Tibial nerve (tissue), 4 donors: ENCODE results near the gene SLX4IP. TPM values are rescaled to one million over a fixed set of nuclear protein-coding genes. Genes with fewer than 3 reads are reported as not detected.

Experiments
- DNase-seq, 2 donors: peaks; one replicate each; pipeline ENCODE4 v3.0.0-alpha.2; 2019; ENCODE audit warnings: low spot score in 2 of 2
- H3K27ac ChIP-seq, 4 donors: fragments of 200-600 bp; sonication (generic) in 3 of 4; one replicate each; pipeline ENCODE4 v1.5.1; 2017 to 2019; ENCODE audit warnings: mild to moderate bottlenecking in 1 of 4
- H3K27me3 ChIP-seq, 2 donors: fragments of 200-600 bp; sonication (generic) in 1 of 2; one replicate each; pipeline versions ENCODE4 v1.5.1 to v1.6.0; 2017 to 2019
- H3K36me3 ChIP-seq, 3 donors: fragments of 200-600 bp; sonication (generic); one replicate each; pipeline ENCODE4 v1.5.1; 2018 to 2019
- H3K4me1 ChIP-seq, 4 donors: fragments of 200-600 bp; sonication (generic) in 3 of 4; one replicate each; pipeline ENCODE4 v1.5.1; 2017 to 2019
- H3K4me3 ChIP-seq, 4 donors: fragments of 200-600 bp; sonication (generic) in 3 of 4; one replicate each; pipeline ENCODE4 v1.5.1; 2017 to 2019; ENCODE audit warnings: mild to moderate bottlenecking in 1 of 4, moderate library complexity in 1 of 4
- H3K9me3 ChIP-seq, 4 donors: fragments of 200-600 bp; sonication (generic) in 3 of 4; one replicate each; pipeline ENCODE4 v1.5.1; 2017 to 2019
- CTCF ChIP-seq, 5 experiments: fragments of 200-600 bp in 3 of 5; fragments of 450-650 bp in 2 of 5; sonication (generic) in 3 of 5; IDR thresholded peaks; one replicate each; pipeline ENCODE4 v1.5.1; 2016 to 2019; ENCODE audit warnings: antibody characterized with exemption in 5 of 5, mild to moderate bottlenecking in 3 of 5, moderate library complexity in 2 of 5
- EP300 ChIP-seq, 2 donors: sonication (generic); formaldehyde crosslinking; IDR thresholded peaks; one replicate each; pipeline ENCODE4 v1.6.1; 2017; ENCODE audit warnings: antibody characterized with exemption in 2 of 2, mild to moderate bottlenecking in 1 of 2
- POLR2A ChIP-seq, 2 donors: fragments of 450-650 bp; IDR thresholded peaks; one replicate each; pipeline ENCODE4 v1.6.1; 2017; ENCODE audit warnings: antibody characterized with exemption in 2 of 2, mild to moderate bottlenecking in 2 of 2, moderate library complexity in 2 of 2
- WGBS, 2 donors: methylation state at CpG; one replicate each; pipeline ENCODE4 v1.1.5; 2018; 5-methylcytosine and 5-hydroxymethylcytosine counted together
- total RNA-seq, 4 donors: library from RNA; depleted of rRNA; stranded (reverse); fragments of >200 nt; gene quantifications; one replicate each; pipeline ENCODE4 v1.1.0, GENCODE V29; 2016

Gene SLX4IP
- total RNA-seq, 4 donors from 2014 or later = 3.3 to 5.7 (median 3.5) TPM

- no peaks in the 10 kb centered on the region for H3K27me3 ChIP-seq
- H3K4me3 ChIP-seq = no peak overlapping the region
- H3K27ac ChIP-seq = peak overlapping the region in 2 of 4 donors; percentile 78 to 86
- H3K9me3 ChIP-seq = no peaks in the 10 kb centered on the region
- H3K36me3 ChIP-seq = peaks cover 0 to 9% (median 0%) of the 10 kb centered on the region in 3 donors
- TF ChIP-seq POLR2A (IDR thresholded peaks at IDR 0.05) (no peak), EP300 (IDR thresholded peaks at IDR 0.05) (peak in 1 of 2 donors; percentile 57), CTCF (IDR thresholded peaks at IDR 0.05) (no peak)
- WGBS, 2 donors = 62 to 71% methylated on average over 11 of the region's 11 CpGs
- peaks cover 6 to 77% (median 19%) of the 10 kb centered on the region in 4 donors for H3K4me1 ChIP-seq
- no peak for DNase-seq
Observed at GRCh38 chr20:10634683-10635411, 199.7 kb downstream of the SLX4IP start.

- DNase-seq = no peak
- WGBS, 2 donors = 86 to 89% methylated on average over 5 of the region's 5 CpGs
- Histone ChIP-seq H3K4me1 (peaks cover 6 to 77% (median 19%) of the 10 kb centered on the region in 4 donors), H3K36me3 (peaks cover 0 to 17% (median 0%) of the 10 kb centered on the region in 3 donors), H3K27me3 (no peaks in the 10 kb centered on the region), H3K27ac (peak overlapping the region; percentile 19 to 86 (median 57)), H3K9me3 (no peaks in the 10 kb centered on the region), H3K4me3 (no peak overlapping the region)
- no peak for TF ChIP-seq POLR2A (IDR thresholded peaks at IDR 0.05)
- TF ChIP-seq EP300 (IDR thresholded peaks at IDR 0.05) = no peak
- no peak for TF ChIP-seq CTCF (IDR thresholded peaks at IDR 0.05)
Observed at GRCh38 chr20:10635476-10636208, 200.5 kb downstream of the SLX4IP start.

- DNase-seq = no peak
- Histone ChIP-seq H3K4me3 (no peak overlapping the region), H3K36me3 (peaks cover 0 to 25% (median 0%) of the 10 kb centered on the region in 3 donors), H3K4me1 (peaks cover 6 to 79% (median 19%) of the 10 kb centered on the region in 4 donors), H3K27ac (peak overlapping the region; percentile 5 to 86 (median 55)), H3K27me3 (no peaks in the 10 kb centered on the region), H3K9me3 (no peaks in the 10 kb centered on the region)
- WGBS, 2 donors = 52 to 59% methylated on average over 5 of the region's 5 CpGs
- no peak for TF ChIP-seq CTCF (IDR thresholded peaks at IDR 0.05)
- TF ChIP-seq EP300 (IDR thresholded peaks at IDR 0.05) = peak in 1 of 2 donors; percentile 52
- no peak for TF ChIP-seq POLR2A (IDR thresholded peaks at IDR 0.05)
Observed at GRCh38 chr20:10636326-10636818, 201.3 kb downstream of the SLX4IP start.

GRCh38 chr20:10637031-10637559 lies 202.0 kb downstream of the SLX4IP start:
- TF ChIP-seq CTCF (IDR thresholded peaks at IDR 0.05) = no peak
- TF ChIP-seq EP300 (IDR thresholded peaks at IDR 0.05) = no peak
- no peak for TF ChIP-seq POLR2A (IDR thresholded peaks at IDR 0.05)

More at GRCh38 chr20:10637031-10637559, 202.0 kb downstream of the SLX4IP start:
- Histone ChIP-seq H3K4me1 (peaks cover 6 to 79% (median 19%) of the 10 kb centered on the region in 4 donors), H3K9me3 (no peaks in the 10 kb centered on the region), H3K4me3 (no peak overlapping the region), H3K27ac (peak overlapping the region; percentile 5 to 86 (median 55)), H3K36me3 (peaks cover 0 to 32% (median 0%) of the 10 kb centered on the region in 3 donors), H3K27me3 (no peaks in the 10 kb centered on the region)
- 46 to 57% methylated on average over 10 of the region's 10 CpGs for WGBS, 2 donors
- no peak for DNase-seq
